Mesendoderm (in vitro differentiated cells): ENCODE measurements around the gene CPPED1.

Experiments
- DNase-seq: peaks from one replicate; pipeline ENCODE4 v3.0.0; 2013
- H2AK5ac ChIP-seq: 2 replicates; pipeline ENCODE4 v1.6.1; 2013; ENCODE audit warnings: low read length, inconsistent platforms
- H2BK120ac ChIP-seq: 2 replicates; pipeline ENCODE4 v1.6.1; 2013; ENCODE audit warnings: low read depth, mild to moderate bottlenecking, low read length, moderate library complexity, mixed read lengths
- H2BK15ac ChIP-seq: replicated peaks from 2 replicates; pipeline ENCODE4 v1.6.1; 2013; ENCODE audit warnings: low read depth, mild to moderate bottlenecking, moderate library complexity
- H2BK5ac ChIP-seq: 2 replicates; pipeline ENCODE4 v1.6.1; 2013; ENCODE audit warnings: low read length, inconsistent platforms
- H3K18ac ChIP-seq: 2 replicates; pipeline ENCODE4 v1.6.1; 2013; ENCODE audit warnings: mild to moderate bottlenecking, low read length, mixed read lengths
- H3K23ac ChIP-seq: one replicate; pipeline ENCODE4 v1.6.1; 2013; ENCODE audit warnings: low read length
- H3K27ac ChIP-seq: 2 replicates; pipeline ENCODE4 v1.5.1; 2013; ENCODE audit warnings: low read depth, mild to moderate bottlenecking, inconsistent platforms, low read length, moderate library complexity
- H3K27me3 ChIP-seq: 2 replicates; pipeline ENCODE4 v1.6.1; 2013; ENCODE audit warnings: low read length, control low read depth, mild to moderate bottlenecking, inconsistent platforms; ENCODE audit not compliant: insufficient read depth, poor library complexity
- H3K36me3 ChIP-seq: 2 replicates; pipeline ENCODE4 v1.6.1; 2013; ENCODE audit warnings: low read length, inconsistent platforms; ENCODE audit not compliant: control insufficient read depth, insufficient read depth
- H3K4ac ChIP-seq: one replicate; pipeline ENCODE4 v1.6.1; 2013; ENCODE audit warnings: low read depth, mild to moderate bottlenecking, low read length, moderate library complexity
- H3K4me1 ChIP-seq: 2 replicates; pipeline ENCODE4 v1.6.1; 2013; ENCODE audit warnings: low read depth, low read length, inconsistent platforms; ENCODE audit not compliant: control insufficient read depth
- H3K4me2 ChIP-seq: 2 replicates; pipeline ENCODE4 v1.6.1; 2013; ENCODE audit warnings: low read length
- H3K4me3 ChIP-seq: 2 replicates; pipeline ENCODE4 v1.5.1; 2013; ENCODE audit warnings: mild to moderate bottlenecking, low read length
- H3K56ac ChIP-seq: one replicate; pipeline ENCODE4 v1.6.1; 2013; ENCODE audit warnings: low read length
- H3K79me1 ChIP-seq: 2 replicates; pipeline ENCODE4 v1.6.1; 2013; ENCODE audit warnings: low read length, inconsistent platforms
- H3K79me2 ChIP-seq: 2 replicates; pipeline ENCODE4 v1.6.1; 2013; ENCODE audit warnings: mild to moderate bottlenecking, low read length; ENCODE audit not compliant: control insufficient read depth, insufficient read depth
- H3K9ac ChIP-seq: 2 replicates; pipeline ENCODE4 v1.6.1; 2013; ENCODE audit warnings: low read length, inconsistent platforms
- H4K5ac ChIP-seq: one replicate; pipeline ENCODE4 v1.6.1; 2013; ENCODE audit warnings: low read length
- H4K8ac ChIP-seq: one replicate; pipeline ENCODE4 v1.6.1; 2013; ENCODE audit warnings: low read depth, mild to moderate bottlenecking, control low read depth, low read length, moderate library complexity
- WGBS: extraction: QIAGEN DNeasy Blood & Tissue Kit; methylation state at CpG from one replicate; pipeline ENCODE4 v1.1.7; 2013; ENCODE audit warnings: low lambda C conversion rate, missing lambda C conversion rate; ENCODE audit not compliant: insufficient coverage; ENCODE audit errors: extremely low coverage; 5-methylcytosine and 5-hydroxymethylcytosine counted together

CPPED1 gene

GRCh38 chr16:12620150-12620549, 183.5 kb downstream of the CPPED1 start:
- H2BK5ac ChIP-seq, result no peak overlapping the region
- no peak overlapping the region for H3K4ac ChIP-seq
- no peak overlapping the region for H4K8ac ChIP-seq
- no peak overlapping the region for H2AK5ac ChIP-seq
- no peak overlapping the region for H3K56ac ChIP-seq
- H3K4me3 ChIP-seq, result no peak overlapping the region
- H3K9ac ChIP-seq, result no peak overlapping the region
- no peak overlapping the region for H4K5ac ChIP-seq
- H3K27me3 ChIP-seq, result no peaks in the 10 kb centered on the region
- H3K4me2 ChIP-seq, result no peak overlapping the region
- no peak overlapping the region for H3K18ac ChIP-seq
- no CpG with 5 or more reads among the region's 1 CpG for WGBS
- no peak overlapping the region for H3K23ac ChIP-seq
- H3K4me1 ChIP-seq, result no peaks in the 10 kb centered on the region
- H3K79me1 ChIP-seq, result no peaks in the 10 kb centered on the region
- no peaks in the 10 kb centered on the region for H3K79me2 ChIP-seq
- H2BK15ac ChIP-seq, result no peak overlapping the region
- no peak for DNase-seq
- H3K36me3 ChIP-seq, result no peaks in the 10 kb centered on the region
- no peak overlapping the region for H3K27ac ChIP-seq
- H2BK120ac ChIP-seq, result no peak overlapping the region

GRCh38 chr16:12618515-12618914, 185.2 kb downstream of the CPPED1 start:
- Histone ChIP-seq H3K4me3 (no peak overlapping the region), H3K79me1 (no peaks in the 10 kb centered on the region), H3K27ac (no peak overlapping the region), H3K36me3 (no peaks in the 10 kb centered on the region), H3K9ac (no peak overlapping the region), H4K5ac (no peak overlapping the region), H2AK5ac (no peak overlapping the region), H2BK120ac (no peak overlapping the region), H3K56ac (no peak overlapping the region), H3K23ac (no peak overlapping the region), H3K4me1 (no peaks in the 10 kb centered on the region), H2BK15ac (no peak overlapping the region), H3K79me2 (no peaks in the 10 kb centered on the region), H3K18ac (no peak overlapping the region), H4K8ac (no peak overlapping the region), H3K4ac (no peak overlapping the region), H3K4me2 (no peak overlapping the region), H2BK5ac (no peak overlapping the region), H3K27me3 (no peaks in the 10 kb centered on the region)
- DNase-seq, result no peak
- WGBS, result no CpG with 5 or more reads among the region's 3 CpGs

DNA sequence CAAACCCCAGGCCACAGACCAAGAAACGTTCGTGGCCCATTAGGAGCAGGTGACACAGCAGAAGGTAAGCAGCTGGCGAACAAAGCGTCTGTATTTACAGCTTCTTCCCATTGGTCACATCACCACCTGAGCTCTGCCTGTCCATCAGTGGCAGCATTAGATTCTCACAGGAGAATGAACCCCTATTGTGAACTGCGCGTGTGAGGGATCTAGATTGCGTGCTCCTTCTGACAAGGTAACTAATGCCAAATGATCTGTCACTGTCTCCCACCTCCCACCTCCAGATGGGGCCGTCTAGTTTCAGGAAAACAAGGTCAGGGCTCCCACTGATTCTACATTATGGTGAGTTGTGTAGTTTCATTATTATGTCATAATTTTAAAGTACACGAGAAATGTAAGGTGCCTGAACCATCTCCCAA, 186.3 kb downstream of the CPPED1 start:
- Histone ChIP-seq H2BK5ac (no peak overlapping the region), H3K36me3 (no peaks in the 10 kb centered on the region), H3K27ac (no peak overlapping the region), H3K4me1 (no peaks in the 10 kb centered on the region), H3K9ac (no peak overlapping the region), H3K56ac (no peak overlapping the region), H3K18ac (no peak overlapping the region), H3K23ac (no peak overlapping the region), H4K5ac (no peak overlapping the region), H3K79me2 (no peaks in the 10 kb centered on the region), H3K4me2 (no peak overlapping the region), H3K79me1 (no peaks in the 10 kb centered on the region), H3K4ac (no peak overlapping the region), H4K8ac (no peak overlapping the region), H3K27me3 (no peaks in the 10 kb centered on the region), H3K4me3 (no peak overlapping the region), H2AK5ac (no peak overlapping the region), H2BK120ac (no peak overlapping the region), H2BK15ac (no peak overlapping the region)
- DNase-seq, result no peak
- WGBS, result no CpG with 5 or more reads among the region's 9 CpGs

DNA sequence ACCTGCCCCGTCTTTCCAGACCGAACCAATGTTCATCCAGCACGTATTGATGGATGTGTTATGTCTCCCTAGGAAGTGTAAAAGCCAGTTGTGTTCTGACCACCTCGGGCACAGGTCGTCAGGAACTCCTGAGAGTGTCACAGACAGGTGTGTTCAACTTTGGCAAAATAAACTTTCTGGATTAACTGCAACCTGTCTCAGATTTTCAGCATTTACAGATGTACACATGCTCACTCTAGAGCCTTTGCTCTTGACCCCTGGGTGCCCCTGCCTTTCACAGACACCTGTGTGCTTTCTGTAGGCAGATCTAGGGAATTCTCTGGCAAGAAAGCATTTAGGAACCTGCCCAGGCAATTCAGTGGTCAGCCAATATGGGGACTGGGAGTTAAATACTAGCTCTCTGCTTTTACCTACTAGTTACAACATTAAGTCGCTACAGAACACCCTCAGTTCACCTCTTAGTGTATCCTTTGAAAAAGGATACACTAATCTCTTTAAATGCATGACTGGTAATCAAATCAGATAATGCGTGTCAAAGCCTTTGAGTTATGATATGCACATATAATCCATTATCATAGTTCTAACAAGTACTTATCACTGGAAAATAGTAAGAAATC, 188.9 kb downstream of the CPPED1 start:
- Histone ChIP-seq H3K4ac (peak overlapping the region; percentile 56), H3K4me1 (no peaks in the 10 kb centered on the region), H3K4me2 (no peak overlapping the region), H3K36me3 (no peaks in the 10 kb centered on the region), H3K27ac (no peak overlapping the region), H2AK5ac (no peak overlapping the region), H2BK120ac (no peak overlapping the region), H4K8ac (no peak overlapping the region), H3K79me1 (no peaks in the 10 kb centered on the region), H3K27me3 (no peaks in the 10 kb centered on the region), H3K23ac (no peak overlapping the region), H2BK5ac (no peak overlapping the region), H3K79me2 (no peaks in the 10 kb centered on the region), H2BK15ac (no peak overlapping the region), H4K5ac (no peak overlapping the region), H3K56ac (no peak overlapping the region), H3K18ac (no peak overlapping the region), H3K4me3 (no peak overlapping the region), H3K9ac (no peak overlapping the region)
- no peak for DNase-seq
- whole genome bisulfite sequencing, result no CpG with 5 or more reads among the region's 7 CpGs

GRCh38 chr16:12613992-12614661, 189.6 kb downstream of the CPPED1 start:
- Histone ChIP-seq H3K23ac (no peak overlapping the region), H4K8ac (no peak overlapping the region), H3K4me2 (no peak overlapping the region), H3K4ac (no peak overlapping the region), H3K4me3 (no peak overlapping the region), H3K18ac (no peak overlapping the region), H3K9ac (no peak overlapping the region), H3K79me2 (no peaks in the 10 kb centered on the region), H3K56ac (no peak overlapping the region), H3K27ac (no peak overlapping the region), H3K4me1 (no peaks in the 10 kb centered on the region), H3K79me1 (no peaks in the 10 kb centered on the region), H2BK5ac (no peak overlapping the region), H3K27me3 (no peaks in the 10 kb centered on the region), H2BK15ac (no peak overlapping the region), H4K5ac (no peak overlapping the region), H2BK120ac (no peak overlapping the region), H2AK5ac (no peak overlapping the region), H3K36me3 (no peaks in the 10 kb centered on the region)
- no peak for DNase-seq
- WGBS, result no CpG with 5 or more reads among the region's 14 CpGs
